NCI-H1092 (cell line): ENCODE results near the gene RNF17.
"Not testable (repeated sequence)": the region's sequence is repeated elsewhere in the genome, so short reads cannot be mapped to it uniquely, and the experiment has no call there.

Source experiments
- DNase-seq: peaks from one replicate; lab custom pipeline; 2025; lab: John Stamatoyannopoulos, UW

RNF17 gene

DNA sequence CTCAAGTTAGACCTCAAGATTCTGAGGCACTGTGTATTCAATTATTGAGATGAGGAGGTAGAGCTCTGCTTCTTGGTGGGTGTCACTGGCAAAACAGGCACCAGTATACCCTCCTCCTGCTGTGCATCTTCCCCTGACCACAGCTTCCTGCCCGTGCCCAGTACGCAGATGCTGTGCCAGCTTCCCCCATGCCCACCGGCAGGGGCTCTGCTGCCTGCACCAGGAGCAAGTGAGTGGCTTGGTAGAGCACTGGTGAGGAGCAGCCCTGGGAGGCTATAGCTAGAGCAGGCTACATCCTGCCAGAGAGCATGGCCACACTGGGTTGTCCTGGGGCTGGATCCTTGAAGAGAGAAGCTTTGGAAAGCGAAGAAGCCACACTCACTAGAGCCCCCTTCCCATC is 21.0 kb upstream of the RNF17 start:
- DNase-seq: no peak

DNA sequence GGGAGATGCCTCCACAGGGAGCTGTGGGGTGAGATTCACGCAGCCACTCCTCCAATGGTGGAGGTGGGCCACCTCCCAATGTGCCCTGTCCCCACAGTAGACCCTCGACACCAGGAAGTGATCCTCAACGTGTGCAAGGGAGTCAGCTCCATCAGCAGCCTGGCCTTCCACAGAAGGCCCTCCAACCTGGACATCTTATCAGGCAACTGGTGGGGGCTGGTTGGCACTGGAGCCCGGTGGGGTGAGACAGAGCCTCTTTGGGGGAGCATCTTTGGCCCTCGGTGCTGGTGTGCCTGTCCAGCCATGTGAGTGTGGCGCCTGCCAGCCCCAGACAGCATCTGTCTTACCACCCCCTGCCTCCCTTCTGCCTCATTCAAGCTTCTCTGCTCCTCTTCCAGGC is 19.7 kb upstream of the RNF17 start:
- no peak for DNase-seq

GRCh38 chr13:24745516-24745860 is 18.5 kb upstream of the RNF17 start:
- no peak for DNase-seq

- no peak for DNase-seq
Measured at GRCh38 chr13:24745861-24746617, 17.9 kb upstream of the RNF17 start.

GRCh38 chr13:24746618-24747247 is 17.2 kb upstream of the RNF17 start:
- no peak for DNase-seq

- DNase-seq: no peak
Measured at GRCh38 chr13:24747248-24748060, 16.5 kb upstream of the RNF17 start.

GRCh38 chr13:24748061-24748400 is 15.9 kb upstream of the RNF17 start:
- DNase-seq: no peak

DNA sequence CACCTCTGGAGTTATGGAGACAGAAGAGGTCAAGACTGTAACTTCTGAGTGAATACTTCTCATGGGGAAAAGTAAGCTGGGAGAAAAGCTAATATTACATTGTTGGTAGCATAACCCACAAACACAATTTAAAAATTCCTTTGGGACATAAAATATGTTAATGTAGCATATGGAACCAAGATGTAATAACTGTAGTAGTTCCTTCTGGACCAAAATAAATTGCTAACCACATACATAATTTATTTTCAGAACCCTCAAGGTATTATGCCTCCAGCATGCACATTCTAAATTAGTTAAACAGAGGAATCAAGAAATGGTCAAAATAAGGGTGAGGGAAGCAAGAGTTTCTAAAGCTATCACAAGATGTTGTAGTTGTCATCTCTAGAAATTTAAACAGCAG is 4.8 kb upstream of the RNF17 start:
- DNase-seq: no peak

DNA sequence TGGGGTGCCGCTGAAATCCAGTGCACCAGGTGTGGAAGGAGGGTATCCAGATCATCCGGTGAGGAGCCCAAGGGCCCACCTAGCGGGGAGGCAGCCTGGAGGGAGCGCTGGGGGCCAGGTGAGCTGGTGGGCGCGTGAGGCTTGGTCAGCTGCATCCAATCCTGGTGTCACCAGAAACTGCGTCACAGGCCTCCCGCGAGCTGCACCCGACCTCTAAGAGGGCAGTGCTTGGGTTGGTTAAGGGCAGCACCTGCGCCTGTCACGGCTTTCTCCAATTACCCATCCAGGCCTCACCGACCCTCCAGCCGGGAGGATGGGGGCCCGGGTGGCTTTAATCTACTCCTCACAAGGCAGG is 284 bp downstream of the RNF17 start:
- no peak for DNase-seq

DNA sequence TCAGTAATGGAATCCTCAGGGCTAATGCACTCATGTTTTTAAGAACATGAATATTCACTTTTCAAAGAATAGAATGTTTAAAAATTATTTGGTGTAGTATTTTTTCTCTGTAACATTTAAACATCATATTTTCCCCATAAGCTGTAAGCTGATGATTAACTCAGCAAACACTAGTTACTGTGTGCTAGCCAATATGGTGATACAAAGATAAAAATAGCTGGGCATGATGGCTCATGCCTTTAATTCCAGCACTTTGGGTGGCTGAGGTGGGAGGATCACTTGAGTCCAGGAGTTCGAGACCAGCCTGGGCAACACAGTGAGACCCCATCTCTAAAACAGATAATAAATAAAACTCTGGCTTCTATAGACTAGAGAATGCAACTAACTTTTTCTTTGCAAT is 13.2 kb downstream of the RNF17 start:
- DNase-seq: no peak

GRCh38 chr13:24784319-24784718 is 20.4 kb downstream of the RNF17 start:
- no peak for DNase-seq

- DNase-seq: no peak
Measured at GRCh38 chr13:24788538-24788937, 24.6 kb downstream of the RNF17 start.

DNA sequence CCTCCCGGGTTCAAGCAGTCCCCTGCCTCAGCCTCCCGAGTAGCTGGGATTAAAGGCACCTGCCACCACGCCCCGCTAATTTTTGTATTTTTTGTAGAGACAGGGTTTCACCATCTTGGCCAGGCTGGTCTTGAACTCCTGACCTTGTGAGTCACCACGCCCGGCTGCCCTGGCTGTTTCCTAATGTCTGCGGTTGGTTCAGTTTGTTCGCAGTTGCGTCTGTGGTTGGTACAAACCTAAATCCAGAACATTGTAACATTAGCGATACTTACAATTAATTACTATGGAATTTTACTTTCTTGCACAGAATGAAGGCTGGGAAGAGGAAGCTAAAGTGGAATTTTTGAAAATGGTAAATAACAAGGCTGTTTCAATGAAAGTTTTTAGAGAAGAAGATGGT is 38.1 kb downstream of the RNF17 start:
- DNase-seq: no peak

- no peak for DNase-seq
Measured at GRCh38 chr13:24821207-24821606, 57.2 kb downstream of the RNF17 start.

DNA sequence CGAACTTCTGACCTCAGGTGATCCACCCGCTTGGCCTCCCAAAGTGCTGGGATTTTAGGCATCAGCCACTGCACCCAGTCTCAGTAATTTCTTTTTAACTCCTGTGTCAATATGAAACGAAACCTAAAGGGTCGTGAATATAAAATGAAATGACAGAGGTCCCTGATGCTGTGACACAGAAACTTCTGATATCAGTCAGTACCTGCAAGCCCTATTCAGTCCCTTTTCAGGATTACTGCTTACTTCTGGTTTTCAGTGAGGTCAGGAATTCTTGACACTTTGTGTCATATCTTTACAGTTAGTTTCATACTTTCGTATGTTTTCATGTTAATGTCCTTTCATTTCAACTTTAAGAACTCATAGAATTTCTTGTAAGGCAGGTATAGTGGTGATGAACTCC is 58.7 kb downstream of the RNF17 start:
- no peak for DNase-seq

- DNase-seq: not testable (repeated sequence)
Measured at GRCh38 chr13:24823122-24823710, 59.2 kb downstream of the RNF17 start.

DNA sequence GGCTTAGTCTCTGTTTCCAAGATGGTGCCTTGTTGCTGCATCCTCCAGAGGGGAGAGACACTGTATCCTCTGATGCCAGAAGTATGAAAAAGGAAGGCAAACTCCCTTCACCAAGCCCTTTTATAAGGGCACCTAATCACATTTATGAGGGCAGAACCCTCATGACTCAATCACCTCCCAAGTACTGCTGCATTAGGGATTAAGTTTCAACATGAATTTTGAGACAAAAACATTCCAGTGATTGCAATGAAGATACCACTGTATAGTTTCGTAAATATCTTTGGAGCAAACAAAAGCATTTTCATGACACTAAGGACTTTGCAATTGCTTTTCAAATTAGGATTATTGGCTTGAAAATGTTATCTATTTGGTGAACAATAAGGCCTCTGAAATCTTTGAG is 63.8 kb downstream of the RNF17 start:
- DNase-seq: no peak

- DNase-seq: peak; percentile 23
Measured at GRCh38 chr13:24834902-24835510, 71.0 kb downstream of the RNF17 start.

DNA sequence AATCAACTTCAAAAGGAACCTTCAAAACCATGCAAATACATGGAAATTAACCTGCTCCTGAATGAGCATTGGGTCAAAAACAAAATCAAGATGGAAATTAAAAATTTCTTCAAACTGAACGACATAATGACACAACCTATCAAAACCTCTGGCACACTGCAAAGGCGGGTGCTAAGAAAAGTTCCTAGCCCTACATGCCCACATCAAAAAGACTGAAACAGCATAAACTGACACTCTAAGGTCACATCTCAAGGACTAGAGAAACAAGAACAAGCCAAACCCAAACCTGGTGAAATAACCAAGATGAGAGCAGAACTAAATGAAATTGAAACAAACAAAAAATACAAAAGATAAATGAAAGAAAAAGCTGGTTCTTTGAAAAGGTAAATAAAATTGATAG is 73.6 kb downstream of the RNF17 start:
- DNase-seq: not testable (repeated sequence)

- no peak for DNase-seq
Measured at GRCh38 chr13:24842549-24843274, 78.7 kb downstream of the RNF17 start.

DNA sequence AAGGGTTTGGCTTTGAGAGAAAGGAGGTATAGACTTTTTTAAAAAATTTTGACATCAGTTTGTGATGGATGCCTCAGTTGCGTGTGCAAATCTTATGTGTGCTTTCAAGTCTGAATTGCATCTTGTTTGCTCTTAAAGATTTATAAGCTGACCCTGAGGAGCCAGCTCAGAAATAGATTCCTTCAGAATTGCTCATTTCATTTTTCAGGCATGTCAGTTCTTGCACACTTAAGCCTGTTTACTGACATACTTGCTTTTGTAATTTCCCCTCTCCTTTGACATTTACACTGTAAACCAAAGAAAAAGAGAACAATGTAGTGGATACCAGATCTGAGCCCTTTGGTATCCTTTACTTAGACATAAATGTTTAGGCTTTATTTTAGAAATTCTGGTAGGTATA is 87.6 kb downstream of the RNF17 start:
- no peak for DNase-seq

DNA sequence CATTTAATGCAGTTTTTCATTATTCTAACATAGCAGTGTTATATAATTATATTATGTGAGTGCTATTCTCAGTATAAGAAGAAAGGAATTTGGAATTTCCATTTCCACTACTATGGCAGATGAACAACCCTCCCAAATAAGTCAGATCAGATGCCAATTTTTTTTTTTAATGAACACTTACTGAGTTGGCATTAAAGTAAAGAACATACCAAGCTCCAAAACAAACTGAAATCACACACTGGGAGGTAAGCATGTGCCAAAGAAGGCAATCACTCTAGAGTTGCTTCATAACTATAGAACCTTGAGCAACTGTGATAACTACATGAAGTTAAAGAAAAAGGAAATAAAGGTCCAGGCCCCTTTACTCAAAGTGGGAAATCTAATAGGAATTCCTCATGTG is 90.3 kb downstream of the RNF17 start:
- DNase-seq: no peak
